ENCODE results near the gene EXOC4. TPM values are rescaled to one million over a fixed set of nuclear protein-coding genes. Genes with fewer than 3 reads are reported as not detected.

Gene EXOC4
- total RNA-seq, 1 experiment from 2014 or later: 71.0 TPM

GRCh38 chr7:133394369-133394768 is 141.5 kb downstream of the EXOC4 start:
- intact Hi-C loops (cut with micrococcal nuclease; ENCODE audit: unreplicated experiment): no loop called here
- H3K4me3 ChIP-seq (ENCODE audit: low read depth in 2 of 2, low read length in 2 of 2): no peak overlapping the region
- DNase-seq (ENCODE audit: low read depth, low spot score) (no peak), ATAC-seq (no peak)
- no TSS peak for BruUV-seq (replicated peaks)
- H3K9me3 ChIP-seq (ENCODE audit: control insufficient read depth, insufficient read depth, low read depth, low read length): no peaks in the 10 kb centered on the region
- H3K27me3 ChIP-seq (ENCODE audit: control insufficient read depth, insufficient read depth, low read length): no peaks in the 10 kb centered on the region
- TF ChIP-seq CTCF (IDR thresholded peaks at IDR 0.05) (no peak), POLR2AphosphoS5 (IDR thresholded peaks at IDR 0.05; ENCODE audit: low read depth, low read length) (no peak), TCF7L2 (IDR thresholded peaks at IDR 0.05; ENCODE audit: low read depth, low read length) (no peak), SIN3A (IDR thresholded peaks at IDR 0.05; ENCODE audit: borderline replicate concordance, insufficient read depth, low read depth, low read length) (no peak), REST (IDR thresholded peaks at IDR 0.05; ENCODE audit: insufficient read depth in 1 of 2, low read depth in 2 of 2, low read length in 1 of 2) (no peak)
- CTCF ChIA-PET: interaction anchor here (0.8 kb wide), 1 partner anchor 126 kb away, joined by 4 read pairs; no protein-coding TSS in a partner anchor
- H3K4me1 ChIP-seq (ENCODE audit: control insufficient read depth, insufficient read depth, low read length): no peaks in the 10 kb centered on the region
- H3K27ac ChIP-seq (ENCODE audit: low read length): no peak overlapping the region
- POLR2A ChIA-PET: no interaction called here
- H3K36me3 ChIP-seq (ENCODE audit: control insufficient read depth, insufficient read depth, low read length): no peaks in the 10 kb centered on the region
- in situ Hi-C loops (cut with HindIII; ENCODE audit: low pct_unique_long_range_greater_than_20kb, low sequenced_read_pairs): no loop called here

- ChIA-PET POLR2A (interaction anchor here (0.7 kb wide), 1 partner anchor 1483 kb away, joined by 6 read pairs; no protein-coding TSS in a partner anchor), CTCF (interaction anchor here (0.5 kb wide), 1 partner anchor 106 kb away, joined by 3 read pairs; no protein-coding TSS in a partner anchor)
- H3K4me1 ChIP-seq (ENCODE audit: control insufficient read depth, insufficient read depth, low read length): no peaks in the 10 kb centered on the region
- H3K36me3 ChIP-seq (ENCODE audit: control insufficient read depth, insufficient read depth, low read length): no peaks in the 10 kb centered on the region
- no peak overlapping the region for H3K27ac ChIP-seq (ENCODE audit: low read length)
- BruUV-seq (replicated peaks): no TSS peak
- H3K9me3 ChIP-seq (ENCODE audit: control insufficient read depth, insufficient read depth, low read depth, low read length): no peaks in the 10 kb centered on the region
- ATAC-seq (no peak), DNase-seq (ENCODE audit: low read depth, low spot score) (no peak)
- intact Hi-C loops (cut with micrococcal nuclease; ENCODE audit: unreplicated experiment): no loop called here
- no peaks in the 10 kb centered on the region for H3K27me3 ChIP-seq (ENCODE audit: control insufficient read depth, insufficient read depth, low read length)
- in situ Hi-C loops (cut with HindIII; ENCODE audit: low pct_unique_long_range_greater_than_20kb, low sequenced_read_pairs): no loop called here
- H3K4me3 ChIP-seq (ENCODE audit: low read depth in 2 of 2, low read length in 2 of 2): no peak overlapping the region
- no peak for TF ChIP-seq CTCF (IDR thresholded peaks at IDR 0.05)
- TF ChIP-seq SIN3A (IDR thresholded peaks at IDR 0.05; ENCODE audit: borderline replicate concordance, insufficient read depth, low read depth, low read length): no peak
- TF ChIP-seq TCF7L2 (IDR thresholded peaks at IDR 0.05; ENCODE audit: low read depth, low read length): no peak
- no peak for TF ChIP-seq POLR2AphosphoS5 (IDR thresholded peaks at IDR 0.05; ENCODE audit: low read depth, low read length)
- no peak for TF ChIP-seq REST (IDR thresholded peaks at IDR 0.05; ENCODE audit: insufficient read depth in 1 of 2, low read depth in 2 of 2, low read length in 1 of 2)
Observed at GRCh38 chr7:133395551-133395950, 142.7 kb downstream of the EXOC4 start.

All from Panc1 (cell line).